A549 (cell line): ENCODE data around the gene ARHGAP26. TPM values are rescaled to one million over a fixed set of nuclear protein-coding genes. Genes with fewer than 3 reads are reported as not detected.
A peak's percentile ranks its signal among the peaks of the same experiment; 100 is the strongest.

Source experiments
- ATAC-seq, 2 experiments: fragments of 200-7000 bp in 1 of 2; fragments of >200 bp in 1 of 2; cut with Nextera tagmentation in 1 of 2; cut with Tn5 transposase in 1 of 2; 3 replicates each; pipeline versions ENCODE4 v1.8.0 to v1.9.1; 2018 to 2020; ENCODE audit warnings: mild to moderate bottlenecking in 1 of 2, moderate library complexity in 1 of 2
- CTCF ChIA-PET: fragments of 300-600 bp; sonication (Branson Sonifier 250); formaldehyde crosslinking; extraction: SDS; loops from one replicate; lab custom pipeline; 2021; ENCODE audit warnings: antibody characterized with exemption, inconsistent platforms; lab: Yijun Ruan, JAX
- POLR2A ChIA-PET: fragments of 350-600 bp; formaldehyde crosslinking; extraction: SDS; loops from one replicate; lab custom pipeline; 2021; ENCODE audit warnings: antibody characterized with exemption, inconsistent platforms; lab: Yijun Ruan, JAX
- DNase-seq, 2 experiments: peaks; one replicate each; pipeline versions ENCODE4 v3.0.0 to v3.0.0-alpha.2; 2011 to 2016; ENCODE audit warnings: low read depth in 1 of 2, low spot score in 1 of 2
- FAIRE-seq: peaks from 2 replicates; lab custom pipeline; 2011; peaks lifted over from hg19 to GRCh38; lab: Jason Lieb, UNC
- H3K27ac ChIP-seq, 2 experiments: fragments of >200 bp; sonication (Bioruptor Twin); formaldehyde crosslinking; 3 replicates each; pipeline ENCODE4 v1.5.1; 2016 to 2017
- H3K4me1 ChIP-seq: fragments of >200 bp; sonication (Bioruptor Twin); formaldehyde crosslinking; 3 replicates; pipeline ENCODE4 v1.6.1; 2016
- H3K4me2 ChIP-seq: fragments of >200 bp; sonication (Bioruptor Twin); formaldehyde crosslinking; 3 replicates; pipeline ENCODE4 v1.6.1; 2016
- H3K4me3 ChIP-seq: fragments of >200 bp; sonication (Bioruptor Twin); formaldehyde crosslinking; 3 replicates; pipeline ENCODE4 v1.5.1; 2016
- H3K9me3 ChIP-seq: fragments of >200 bp; sonication (Bioruptor Twin); formaldehyde crosslinking; 3 replicates; pipeline ENCODE4 v1.6.1; 2016
- BHLHE40 ChIP-seq: IDR thresholded peaks from 2 replicates; pipeline ENCODE4 v1.6.1; 2012; ENCODE audit warnings: low read depth, low read length, inconsistent platforms
- CBX8 ChIP-seq: fragments of 200-600 bp; sonication (generic); IDR thresholded peaks from 2 replicates; pipeline ENCODE4 v1.6.1; 2016
- CEBPB ChIP-seq, 2 experiments: fragments of >200 bp in 1 of 2; sonication (Bioruptor Twin) in 1 of 2; formaldehyde crosslinking in 1 of 2; IDR thresholded peaks; 2 replicates each; pipeline ENCODE4 v1.6.1; 2012 to 2016
- CHD2 ChIP-seq: fragments of 150-350 bp; IDR thresholded peaks from 2 replicates; pipeline ENCODE4 v1.6.1; 2014; ENCODE audit warnings: low read length; ENCODE audit not compliant: partially characterized antibody
- EHF ChIP-seq: fragments of 250-450 bp; sonication (Bioruptor Pico); IDR thresholded peaks from 2 replicates; pipeline ENCODE4 v1.5.0; 2020; ENCODE audit warnings: mild to moderate bottlenecking
- EP300 ChIP-seq, 2 experiments: fragments of >200 bp; sonication (Bioruptor Twin); formaldehyde crosslinking; IDR thresholded peaks; 2 replicates in 1 of 2; 3 replicates in 1 of 2; pipeline ENCODE4 v1.6.1; 2016 to 2017
- FOSL2 ChIP-seq, 2 experiments: fragments of 450-650 bp in 1 of 2; fragments of >200 bp in 1 of 2; sonication (Bioruptor Twin) in 1 of 2; formaldehyde crosslinking; IDR thresholded peaks; 2 replicates each; pipeline versions ENCODE4 v1.5.0 to v1.6.1; 2016 to 2020; ENCODE audit warnings: mild to moderate bottlenecking in 1 of 2, moderate library complexity in 1 of 2
- FOXS1 ChIP-seq: fragments of 250-450 bp; sonication (Bioruptor Pico); IDR thresholded peaks from 2 replicates; pipeline ENCODE4 v1.5.0; 2020; ENCODE audit warnings: mild to moderate bottlenecking, moderate library complexity
- GATA3 ChIP-seq: IDR thresholded peaks from 2 replicates; pipeline ENCODE4 v1.6.1; 2012; ENCODE audit warnings: borderline replicate concordance
- JUN ChIP-seq, 2 experiments: fragments of >200 bp; sonication (Bioruptor Twin); formaldehyde crosslinking; IDR thresholded peaks; 2 replicates in 1 of 2; 3 replicates in 1 of 2; pipeline ENCODE4 v1.6.1; 2016 to 2017
- JUNB ChIP-seq: fragments of >200 bp; sonication (Bioruptor Twin); formaldehyde crosslinking; IDR thresholded peaks from 2 replicates; pipeline ENCODE4 v1.6.1; 2016
- MAFK ChIP-seq: fragments of 450-650 bp; IDR thresholded peaks from 2 replicates; pipeline ENCODE4 v1.6.1; 2014; ENCODE audit not compliant: partially characterized antibody
- MAZ ChIP-seq: fragments of 150-350 bp; IDR thresholded peaks from 2 replicates; pipeline ENCODE4 v1.6.1; 2014; ENCODE audit warnings: antibody characterized with exemption, low read depth, low read length, borderline replicate concordance
- MYC ChIP-seq: IDR thresholded peaks from 2 replicates; pipeline ENCODE4 v1.6.1; 2012; ENCODE audit warnings: mild to moderate bottlenecking, inconsistent platforms, low read length, improper control_type of control experiment, borderline replicate concordance
- NR3C1 ChIP-seq: fragments of >200 bp; sonication (Bioruptor Twin); formaldehyde crosslinking; IDR thresholded peaks from 3 replicates; pipeline ENCODE4 v1.6.1; 2017
- POLR2A ChIP-seq: IDR thresholded peaks from 2 replicates; pipeline ENCODE4 v1.6.1; 2012; ENCODE audit warnings: mild to moderate bottlenecking, low read length
- POLR2AphosphoS2 ChIP-seq: conservative IDR thresholded peaks from 2 replicates; pipeline ENCODE4 v1.6.1; 2012; ENCODE audit warnings: low read length, improper control_type of control experiment, inconsistent platforms
- RARB ChIP-seq: fragments of 250-450 bp; sonication (Bioruptor Pico); IDR thresholded peaks from 2 replicates; pipeline ENCODE4 v1.8.0; 2021; ENCODE audit warnings: mild to moderate bottlenecking, moderate library complexity
- SMC3 ChIP-seq: fragments of >200 bp; sonication (Bioruptor Twin); formaldehyde crosslinking; IDR thresholded peaks from 3 replicates; pipeline ENCODE4 v1.6.1; 2018; ENCODE audit warnings: inconsistent platforms
- SREBF2 ChIP-seq: fragments of 450-650 bp; IDR thresholded peaks from 2 replicates; pipeline ENCODE4 v1.6.1; 2014; ENCODE audit warnings: mild to moderate bottlenecking, moderate library complexity
- TFCP2L1 ChIP-seq: fragments of 250-450 bp; sonication (Bioruptor Pico); IDR thresholded peaks from 2 replicates; pipeline ENCODE4 v1.5.0; 2021; ENCODE audit warnings: mild to moderate bottlenecking
- TP53 ChIP-seq: fragments of 250-450 bp; sonication (Bioruptor Pico); IDR thresholded peaks from 2 replicates; pipeline ENCODE4 v1.5.0; 2021; ENCODE audit warnings: mild to moderate bottlenecking, moderate library complexity
- WGBS: methylation state at CpG from one replicate; pipeline ENCODE4 v1.1.6; 2017; ENCODE audit errors: missing lambda C conversion rate; 5-methylcytosine and 5-hydroxymethylcytosine counted together
- polyA plus RNA-seq, 4 experiments: library from polyadenylated mRNA; depleted of rRNA in 3 of 4; stranded (reverse); fragments of >200 nt; fragmentation: RNase III in 1 of 4; extraction: RNeasy Plus Mini Kit Qiagen cat#74134 plus additional on column Dnase treatment in 1 of 4; gene quantifications; 2 replicates in 3 of 4; 3 replicates in 1 of 4; pipeline ENCODE4 v1.2.3, GENCODE V29; 2011 to 2017
- TF ChIP-seq, protein P1 (sequence below): fragments of 200-600 bp; sonication (generic); IDR thresholded peaks from 2 replicates; pipeline ENCODE4 v1.6.1; 2016; ENCODE audit warnings: antibody characterized with exemption, mild to moderate bottlenecking, moderate library complexity
- TF ChIP-seq, protein P2 (sequence below): fragments of 150-350 bp; IDR thresholded peaks from 2 replicates; pipeline ENCODE4 v1.6.1; 2014; ENCODE audit warnings: low read depth, mild to moderate bottlenecking, low read length

Gene ARHGAP26
- polyA plus RNA-seq, 2 of the 4 experiments (the other 2 are of a cell fraction), result 6.6 to 19.1 TPM

DNA sequence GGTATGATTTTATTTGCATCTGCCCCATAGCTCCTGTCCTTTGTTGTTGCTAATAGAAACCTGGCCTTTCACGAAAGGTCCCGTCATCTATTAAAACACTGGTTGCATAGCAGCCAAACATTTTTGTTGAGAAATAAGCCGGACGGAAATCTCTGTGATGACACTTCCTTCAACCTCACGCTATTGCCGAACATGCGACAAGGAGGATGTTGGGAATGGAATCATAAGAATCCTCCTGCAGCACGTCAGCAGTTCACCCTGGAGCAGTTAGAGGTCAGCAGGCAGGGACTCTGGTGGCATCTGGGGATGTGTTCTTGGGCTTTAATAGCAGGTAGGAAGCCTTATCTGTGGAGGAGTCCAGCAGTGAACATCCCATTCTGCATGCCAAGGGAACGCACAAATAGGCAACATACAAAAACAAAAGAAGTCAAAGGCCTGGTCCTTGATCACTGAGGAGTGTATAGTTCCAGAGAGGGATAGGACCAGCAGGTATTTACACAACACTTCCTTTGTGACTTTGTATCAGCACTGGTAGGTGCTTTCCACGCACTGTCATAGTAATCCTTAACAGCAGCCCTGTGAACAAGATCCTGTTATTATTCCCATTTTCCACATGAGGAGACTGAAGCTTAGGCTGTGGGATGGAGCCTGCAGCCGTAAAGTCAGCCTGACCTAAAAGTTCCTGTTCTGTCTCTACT lies 33.4 kb downstream of the ARHGAP26 start:
- peak; percentile 77 to 94 for DNase-seq
- TF ChIP-seq EHF (CRISPR knock-in tag), result no peak
- TF ChIP-seq JUN (IDR thresholded peaks at IDR 0.05), result peak in 1 of 2 experiments; percentile 39; a peak in 1 of 5 replicates
- TF ChIP-seq CEBPB (IDR thresholded peaks at IDR 0.05), result peak; percentile 27 to 69; a peak in 2 of 4 replicates
- TF ChIP-seq CHD2, result no peak
- TF ChIP-seq MAFK, result peak; percentile 41
- TF ChIP-seq GATA3, result peak; percentile 56
- 0 out of 2 replicates have a peak, but pooled peaks have one; percentile 36 for TF ChIP-seq MYC
- no peak for TF ChIP-seq SMC3
- TF ChIP-seq MAZ, result no peak
- TF ChIP-seq JUNB, result no peak
- TF ChIP-seq TP53 (CRISPR knock-in tag), result no peak
- peak; percentile 17 to 49; a peak in 1 of 5 replicates for TF ChIP-seq EP300 (IDR thresholded peaks at IDR 0.05)
- TF ChIP-seq TFCP2L1 (CRISPR knock-in tag), result no peak
- TF ChIP-seq POLR2A, result no peak
- peak; percentile 71; the same call in 1 of the 2 replicates for TF ChIP-seq RARB (CRISPR knock-in tag)
- no peak for TF ChIP-seq BHLHE40
- TF ChIP-seq SREBF2, result no peak
- TF ChIP-seq FOSL2 (IDR thresholded peaks at IDR 0.05), result no peak
- peak; percentile 70 for TF ChIP-seq FOSL2 (CRISPR knock-in tag; IDR thresholded peaks at IDR 0.05)
- TF ChIP-seq, protein P1, sequence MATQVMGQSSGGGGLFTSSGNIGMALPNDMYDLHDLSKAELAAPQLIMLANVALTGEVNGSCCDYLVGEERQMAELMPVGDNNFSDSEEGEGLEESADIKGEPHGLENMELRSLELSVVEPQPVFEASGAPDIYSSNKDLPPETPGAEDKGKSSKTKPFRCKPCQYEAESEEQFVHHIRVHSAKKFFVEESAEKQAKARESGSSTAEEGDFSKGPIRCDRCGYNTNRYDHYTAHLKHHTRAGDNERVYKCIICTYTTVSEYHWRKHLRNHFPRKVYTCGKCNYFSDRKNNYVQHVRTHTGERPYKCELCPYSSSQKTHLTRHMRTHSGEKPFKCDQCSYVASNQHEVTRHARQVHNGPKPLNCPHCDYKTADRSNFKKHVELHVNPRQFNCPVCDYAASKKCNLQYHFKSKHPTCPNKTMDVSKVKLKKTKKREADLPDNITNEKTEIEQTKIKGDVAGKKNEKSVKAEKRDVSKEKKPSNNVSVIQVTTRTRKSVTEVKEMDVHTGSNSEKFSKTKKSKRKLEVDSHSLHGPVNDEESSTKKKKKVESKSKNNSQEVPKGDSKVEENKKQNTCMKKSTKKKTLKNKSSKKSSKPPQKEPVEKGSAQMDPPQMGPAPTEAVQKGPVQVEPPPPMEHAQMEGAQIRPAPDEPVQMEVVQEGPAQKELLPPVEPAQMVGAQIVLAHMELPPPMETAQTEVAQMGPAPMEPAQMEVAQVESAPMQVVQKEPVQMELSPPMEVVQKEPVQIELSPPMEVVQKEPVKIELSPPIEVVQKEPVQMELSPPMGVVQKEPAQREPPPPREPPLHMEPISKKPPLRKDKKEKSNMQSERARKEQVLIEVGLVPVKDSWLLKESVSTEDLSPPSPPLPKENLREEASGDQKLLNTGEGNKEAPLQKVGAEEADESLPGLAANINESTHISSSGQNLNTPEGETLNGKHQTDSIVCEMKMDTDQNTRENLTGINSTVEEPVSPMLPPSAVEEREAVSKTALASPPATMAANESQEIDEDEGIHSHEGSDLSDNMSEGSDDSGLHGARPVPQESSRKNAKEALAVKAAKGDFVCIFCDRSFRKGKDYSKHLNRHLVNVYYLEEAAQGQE, result no peak
- ATAC-seq, result peak; percentile 84 to 95
- FAIRE-seq, result no peak
- no peaks in the 10 kb centered on the region for H3K9me3 ChIP-seq
- H3K27ac ChIP-seq, result peak overlapping the region; percentile 61 to 83
- WGBS, result 11% methylated on average over 11 of the region's 11 CpGs
- POLR2A ChIA-PET, result no interaction called here
- 0 out of 3 replicates have a peak overlapping the region, but pooled peaks have one; percentile 0 for H3K4me3 ChIP-seq
- peaks cover 65% of the 10 kb centered on the region for H3K4me1 ChIP-seq
- CTCF ChIA-PET, result interaction anchor here (0.6 kb wide), 1 partner anchor 17 kb away, joined by 3 read pairs; no protein-coding TSS in a partner anchor
- H3K4me2 ChIP-seq, result peak overlapping the region; percentile 79

DNA sequence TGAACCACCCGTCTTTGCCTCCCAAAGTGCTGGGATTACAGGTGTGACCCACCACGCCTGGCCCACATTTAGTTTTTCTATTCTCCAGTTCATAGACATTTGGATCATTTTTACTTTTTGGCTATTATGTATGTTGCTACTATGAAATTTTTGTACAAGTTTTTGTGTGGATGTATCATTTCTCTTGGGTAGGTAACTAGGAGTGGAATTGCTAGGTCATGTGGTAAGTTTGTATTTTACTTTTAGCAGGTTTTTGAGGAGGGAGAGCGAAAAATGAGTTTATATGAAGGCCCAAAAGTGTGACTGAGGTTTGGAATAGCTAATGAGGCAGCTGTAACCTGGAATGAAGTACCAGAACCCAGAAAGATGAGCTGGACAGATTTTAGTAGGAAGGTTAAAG lies 35.2 kb downstream of the ARHGAP26 start:
- WGBS, result 92% methylated on average over 3 of the region's 3 CpGs
- ATAC-seq, result no peak
- Histone ChIP-seq H3K9me3 (no peaks in the 10 kb centered on the region), H3K4me3 (no peak overlapping the region), H3K4me2 (no peak overlapping the region), H3K27ac (no peak overlapping the region; a peak in 1 of 6 replicates), H3K4me1 (peaks cover 70% of the 10 kb centered on the region)
- CTCF ChIA-PET, result interaction anchor here (0.8 to 2.0 kb wide), 2 partner anchors 48 to 61 kb away, joined by 3 to 4 read pairs; no protein-coding TSS in a partner anchor
- FAIRE-seq, result no peak
- no peak for DNase-seq
- TF ChIP-seq CBX8 (no peak), EHF (CRISPR knock-in tag) (no peak), NR3C1 (no peak), POLR2A (no peak), POLR2AphosphoS2 (no peak), FOXS1 (no peak)
- TF ChIP-seq, protein P2, sequence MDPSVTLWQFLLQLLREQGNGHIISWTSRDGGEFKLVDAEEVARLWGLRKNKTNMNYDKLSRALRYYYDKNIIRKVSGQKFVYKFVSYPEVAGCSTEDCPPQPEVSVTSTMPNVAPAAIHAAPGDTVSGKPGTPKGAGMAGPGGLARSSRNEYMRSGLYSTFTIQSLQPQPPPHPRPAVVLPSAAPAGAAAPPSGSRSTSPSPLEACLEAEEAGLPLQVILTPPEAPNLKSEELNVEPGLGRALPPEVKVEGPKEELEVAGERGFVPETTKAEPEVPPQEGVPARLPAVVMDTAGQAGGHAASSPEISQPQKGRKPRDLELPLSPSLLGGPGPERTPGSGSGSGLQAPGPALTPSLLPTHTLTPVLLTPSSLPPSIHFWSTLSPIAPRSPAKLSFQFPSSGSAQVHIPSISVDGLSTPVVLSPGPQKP, result no peak
- POLR2A ChIA-PET, result no interaction called here
